Measurements from ENCODE around the gene MKKS. TPM values are rescaled to one million over a fixed set of nuclear protein-coding genes. Genes with fewer than 3 reads are reported as not detected.

MKKS gene
- total RNA-seq, 1 experiment from 2014 or later, result 10.6 TPM

- H3K27me3 ChIP-seq (ENCODE audit: insufficient read depth, low read length), result no peaks in the 10 kb centered on the region
- H3K4me2 ChIP-seq (ENCODE audit: insufficient read depth, insufficient read length, low read length), result no peak overlapping the region
- no peak overlapping the region for H3K23ac ChIP-seq (ENCODE audit: insufficient read length, low read depth, low read length)
- no CpG with 5 or more reads among the region's 4 CpGs for WGBS (ENCODE audit: extremely low coverage, insufficient read length, low lambda C conversion rate)
- H2AK5ac ChIP-seq (ENCODE audit: insufficient read length, low read length), result no peak overlapping the region
- no peak overlapping the region for H3K14ac ChIP-seq (ENCODE audit: insufficient read depth, low read length)
- H2BK5ac ChIP-seq (ENCODE audit: insufficient read length, low read length), result no peak overlapping the region
- peaks cover 2% of the 10 kb centered on the region for H3K23me2 ChIP-seq (ENCODE audit: insufficient read length, low read depth, low read length, poor library complexity, severe bottlenecking)
- no peak overlapping the region for H4K8ac ChIP-seq (replicated peaks; ENCODE audit: insufficient read length, low read depth, low read length)
- H2AFZ ChIP-seq (ENCODE audit: low read length), result no peak overlapping the region
- H2BK20ac ChIP-seq (ENCODE audit: low read depth, low read length, poor library complexity, severe bottlenecking), result no peak overlapping the region
- Mint-ChIP-seq H3K4me3 (no peak overlapping the region), H3K27ac (no peak overlapping the region), H3K4me1 (no peaks in the 10 kb centered on the region), H3K27me3 (ENCODE audit: low read depth) (no peaks in the 10 kb centered on the region), H3K9me3 (no peaks in the 10 kb centered on the region), H3K36me3 (ENCODE audit: insufficient read depth in 1 of 3, low read depth in 3 of 3) (no peaks in the 10 kb centered on the region)
- H3T11ph ChIP-seq (ENCODE audit: low read length), result no peak overlapping the region
- no peaks in the 10 kb centered on the region for H3K79me2 ChIP-seq (ENCODE audit: insufficient read depth, low read length)
- no peaks in the 10 kb centered on the region for H3K9me3 ChIP-seq (ENCODE audit: control insufficient read depth, low read depth, low read length)
- H3K18ac ChIP-seq (ENCODE audit: insufficient read length, low read depth, low read length), result no peak overlapping the region
- H3K27ac ChIP-seq (ENCODE audit: insufficient read length, low read depth, low read length), result no peak overlapping the region
- H4K5ac ChIP-seq (ENCODE audit: insufficient read length, low read depth, low read length), result no peak overlapping the region
- H2BK120ac ChIP-seq (ENCODE audit: low read depth, low read length, poor library complexity, severe bottlenecking), result no peak overlapping the region
- H3K9ac ChIP-seq (ENCODE audit: extremely low read depth, insufficient read length, low read length), result no peak overlapping the region
- DNase-seq, result no peak
- H3K56ac ChIP-seq (ENCODE audit: insufficient read length, low read depth, low read length), result no peak overlapping the region
- H4K91ac ChIP-seq (ENCODE audit: insufficient read length, low read depth, low read length), result no peak overlapping the region
- no peak overlapping the region for H2BK15ac ChIP-seq (ENCODE audit: low read depth, low read length)
- TF ChIP-seq, protein P1, sequence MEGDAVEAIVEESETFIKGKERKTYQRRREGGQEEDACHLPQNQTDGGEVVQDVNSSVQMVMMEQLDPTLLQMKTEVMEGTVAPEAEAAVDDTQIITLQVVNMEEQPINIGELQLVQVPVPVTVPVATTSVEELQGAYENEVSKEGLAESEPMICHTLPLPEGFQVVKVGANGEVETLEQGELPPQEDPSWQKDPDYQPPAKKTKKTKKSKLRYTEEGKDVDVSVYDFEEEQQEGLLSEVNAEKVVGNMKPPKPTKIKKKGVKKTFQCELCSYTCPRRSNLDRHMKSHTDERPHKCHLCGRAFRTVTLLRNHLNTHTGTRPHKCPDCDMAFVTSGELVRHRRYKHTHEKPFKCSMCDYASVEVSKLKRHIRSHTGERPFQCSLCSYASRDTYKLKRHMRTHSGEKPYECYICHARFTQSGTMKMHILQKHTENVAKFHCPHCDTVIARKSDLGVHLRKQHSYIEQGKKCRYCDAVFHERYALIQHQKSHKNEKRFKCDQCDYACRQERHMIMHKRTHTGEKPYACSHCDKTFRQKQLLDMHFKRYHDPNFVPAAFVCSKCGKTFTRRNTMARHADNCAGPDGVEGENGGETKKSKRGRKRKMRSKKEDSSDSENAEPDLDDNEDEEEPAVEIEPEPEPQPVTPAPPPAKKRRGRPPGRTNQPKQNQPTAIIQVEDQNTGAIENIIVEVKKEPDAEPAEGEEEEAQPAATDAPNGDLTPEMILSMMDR (conservative IDR thresholded peaks at IDR 0.05), result no peak
- no peaks in the 10 kb centered on the region for H3K79me1 ChIP-seq (ENCODE audit: insufficient read depth, low read depth, low read length, poor library complexity, severe bottlenecking)
- H3K4ac ChIP-seq (ENCODE audit: low read depth, low read length), result no peak overlapping the region
- H3K4me1 ChIP-seq (ENCODE audit: insufficient read depth, low read length), result no peaks in the 10 kb centered on the region
- H4K20me1 ChIP-seq (ENCODE audit: control insufficient read depth, insufficient read depth, insufficient read length), result no peaks in the 10 kb centered on the region
- no peak overlapping the region for H2BK12ac ChIP-seq (ENCODE audit: insufficient read length, low read depth, low read length)
These were observed 29.0 kb downstream of the MKKS start for GRCh38 chr20:10404959-10405530.
